Measurements from ENCODE around the gene ERN1.

The ERN1 gene

GRCh38 chr17:64083093-64083492 is 46.9 kb downstream of the ERN1 start:
- no peak overlapping the region for H3K27ac ChIP-seq (ENCODE audit: low read length)
- no peaks in the 10 kb centered on the region for H3K27me3 ChIP-seq (ENCODE audit: control insufficient read depth, insufficient read depth, low read length)
- H3K4me3 ChIP-seq (ENCODE audit: low read length): no peak overlapping the region
- no CpG with 5 or more reads among the region's 3 CpGs for WGBS (ENCODE audit: insufficient coverage, insufficient read length)
- no peaks in the 10 kb centered on the region for H3K9me3 ChIP-seq (ENCODE audit: control insufficient read depth, insufficient read depth, low read length)
- no peak for DNase-seq (ENCODE audit: low read depth, low spot score)
- 0 out of 2 replicates have a peak, but pooled peaks cover 3% of the 10 kb centered on the region for H3K4me1 ChIP-seq (ENCODE audit: control insufficient read depth, insufficient read depth, low read length)
- no peaks in the 10 kb centered on the region for H3K36me3 ChIP-seq (ENCODE audit: control insufficient read depth, insufficient read depth, low read length)

GRCh38 chr17:64081802-64082799 is 47.8 kb downstream of the ERN1 start:
- Histone ChIP-seq H3K4me1 (ENCODE audit: control insufficient read depth, insufficient read depth, low read length) (0 out of 2 replicates have a peak, but pooled peaks cover 2% of the 10 kb centered on the region), H3K27me3 (ENCODE audit: control insufficient read depth, insufficient read depth, low read length) (no peaks in the 10 kb centered on the region), H3K36me3 (ENCODE audit: control insufficient read depth, insufficient read depth, low read length) (no peaks in the 10 kb centered on the region), H3K4me3 (ENCODE audit: low read length) (no peak overlapping the region), H3K27ac (ENCODE audit: low read length) (no peak overlapping the region), H3K9me3 (ENCODE audit: control insufficient read depth, insufficient read depth, low read length) (no peaks in the 10 kb centered on the region)
- no CpG with 5 or more reads among the region's 8 CpGs for WGBS (ENCODE audit: insufficient coverage, insufficient read length)
- DNase-seq (ENCODE audit: low read depth, low spot score): no peak

- H3K27ac ChIP-seq (ENCODE audit: low read length): no peak overlapping the region
- H3K4me3 ChIP-seq (ENCODE audit: low read length): no peak overlapping the region
- H3K9me3 ChIP-seq (ENCODE audit: control insufficient read depth, insufficient read depth, low read length): no peaks in the 10 kb centered on the region
- no peaks in the 10 kb centered on the region for H3K27me3 ChIP-seq (ENCODE audit: control insufficient read depth, insufficient read depth, low read length)
- H3K4me1 ChIP-seq (ENCODE audit: control insufficient read depth, insufficient read depth, low read length): 0 out of 2 replicates have a peak, but pooled peaks cover 2% of the 10 kb centered on the region
- no CpG with 5 or more reads among the region's 3 CpGs for WGBS (ENCODE audit: insufficient coverage, insufficient read length)
- no peaks in the 10 kb centered on the region for H3K36me3 ChIP-seq (ENCODE audit: control insufficient read depth, insufficient read depth, low read length)
- DNase-seq (ENCODE audit: low read depth, low spot score): no peak
These were observed 49.7 kb downstream of the ERN1 start for GRCh38 chr17:64080174-64080618.

- Histone ChIP-seq H3K4me1 (ENCODE audit: control insufficient read depth, insufficient read depth, low read length) (no peaks in the 10 kb centered on the region), H3K27ac (ENCODE audit: low read length) (no peak overlapping the region), H3K9me3 (ENCODE audit: control insufficient read depth, insufficient read depth, low read length) (no peaks in the 10 kb centered on the region), H3K4me3 (ENCODE audit: low read length) (no peak overlapping the region), H3K36me3 (ENCODE audit: control insufficient read depth, insufficient read depth, low read length) (no peaks in the 10 kb centered on the region), H3K27me3 (ENCODE audit: control insufficient read depth, insufficient read depth, low read length) (no peaks in the 10 kb centered on the region)
- no peak for DNase-seq (ENCODE audit: low read depth, low spot score)
- no CpG with 5 or more reads among the region's 11 CpGs for WGBS (ENCODE audit: insufficient coverage, insufficient read length)
These were observed 52.6 kb downstream of the ERN1 start for GRCh38 chr17:64077379-64077778.

GRCh38 chr17:64075913-64076312 is 54.0 kb downstream of the ERN1 start:
- Histone ChIP-seq H3K36me3 (ENCODE audit: control insufficient read depth, insufficient read depth, low read length) (no peaks in the 10 kb centered on the region), H3K9me3 (ENCODE audit: control insufficient read depth, insufficient read depth, low read length) (no peaks in the 10 kb centered on the region), H3K4me1 (ENCODE audit: control insufficient read depth, insufficient read depth, low read length) (no peaks in the 10 kb centered on the region), H3K4me3 (ENCODE audit: low read length) (no peak overlapping the region), H3K27me3 (ENCODE audit: control insufficient read depth, insufficient read depth, low read length) (no peaks in the 10 kb centered on the region), H3K27ac (ENCODE audit: low read length) (no peak overlapping the region)
- no peak for DNase-seq (ENCODE audit: low read depth, low spot score)
- WGBS (ENCODE audit: insufficient coverage, insufficient read length): no CpG with 5 or more reads among the region's 3 CpGs

GRCh38 chr17:64074704-64075426 is 55.1 kb downstream of the ERN1 start:
- DNase-seq (ENCODE audit: low read depth, low spot score): no peak
- no peak overlapping the region for H3K4me3 ChIP-seq (ENCODE audit: low read length)
- no CpG with 5 or more reads among the region's 6 CpGs for WGBS (ENCODE audit: insufficient coverage, insufficient read length)
- H3K27ac ChIP-seq (ENCODE audit: low read length): no peak overlapping the region
- H3K27me3 ChIP-seq (ENCODE audit: control insufficient read depth, insufficient read depth, low read length): no peaks in the 10 kb centered on the region
- no peaks in the 10 kb centered on the region for H3K4me1 ChIP-seq (ENCODE audit: control insufficient read depth, insufficient read depth, low read length)
- no peaks in the 10 kb centered on the region for H3K9me3 ChIP-seq (ENCODE audit: control insufficient read depth, insufficient read depth, low read length)
- no peaks in the 10 kb centered on the region for H3K36me3 ChIP-seq (ENCODE audit: control insufficient read depth, insufficient read depth, low read length)

GRCh38 chr17:64073771-64074703 is 55.9 kb downstream of the ERN1 start:
- no peak for DNase-seq (ENCODE audit: low read depth, low spot score)
- Histone ChIP-seq H3K4me3 (ENCODE audit: low read length) (no peak overlapping the region), H3K36me3 (ENCODE audit: control insufficient read depth, insufficient read depth, low read length) (no peaks in the 10 kb centered on the region), H3K27me3 (ENCODE audit: control insufficient read depth, insufficient read depth, low read length) (no peaks in the 10 kb centered on the region), H3K27ac (ENCODE audit: low read length) (no peak overlapping the region), H3K4me1 (ENCODE audit: control insufficient read depth, insufficient read depth, low read length) (no peaks in the 10 kb centered on the region), H3K9me3 (ENCODE audit: control insufficient read depth, insufficient read depth, low read length) (no peaks in the 10 kb centered on the region)
- no CpG with 5 or more reads among the region's 9 CpGs for WGBS (ENCODE audit: insufficient coverage, insufficient read length)

- Histone ChIP-seq H3K9me3 (ENCODE audit: control insufficient read depth, insufficient read depth, low read length) (no peaks in the 10 kb centered on the region), H3K27ac (ENCODE audit: low read length) (no peak overlapping the region), H3K4me1 (ENCODE audit: control insufficient read depth, insufficient read depth, low read length) (no peaks in the 10 kb centered on the region), H3K27me3 (ENCODE audit: control insufficient read depth, insufficient read depth, low read length) (no peaks in the 10 kb centered on the region), H3K4me3 (ENCODE audit: low read length) (no peak overlapping the region), H3K36me3 (ENCODE audit: control insufficient read depth, insufficient read depth, low read length) (no peaks in the 10 kb centered on the region)
- DNase-seq (ENCODE audit: low read depth, low spot score): no peak
- WGBS (ENCODE audit: insufficient coverage, insufficient read length): no CpG with 5 or more reads among the region's 3 CpGs
These were observed 58.8 kb downstream of the ERN1 start for GRCh38 chr17:64071111-64071510.

GRCh38 chr17:64070213-64070612 is 59.7 kb downstream of the ERN1 start:
- Histone ChIP-seq H3K27ac (ENCODE audit: low read length) (no peak overlapping the region), H3K4me3 (ENCODE audit: low read length) (no peak overlapping the region), H3K4me1 (ENCODE audit: control insufficient read depth, insufficient read depth, low read length) (no peaks in the 10 kb centered on the region), H3K9me3 (ENCODE audit: control insufficient read depth, insufficient read depth, low read length) (no peaks in the 10 kb centered on the region), H3K27me3 (ENCODE audit: control insufficient read depth, insufficient read depth, low read length) (no peaks in the 10 kb centered on the region), H3K36me3 (ENCODE audit: control insufficient read depth, insufficient read depth, low read length) (no peaks in the 10 kb centered on the region)
- no peak for DNase-seq (ENCODE audit: low read depth, low spot score)
- no CpG with 5 or more reads among the region's 3 CpGs for WGBS (ENCODE audit: insufficient coverage, insufficient read length)

GRCh38 chr17:64069143-64069542 is 60.8 kb downstream of the ERN1 start:
- Histone ChIP-seq H3K27me3 (ENCODE audit: control insufficient read depth, insufficient read depth, low read length) (no peaks in the 10 kb centered on the region), H3K27ac (ENCODE audit: low read length) (no peak overlapping the region), H3K4me1 (ENCODE audit: control insufficient read depth, insufficient read depth, low read length) (no peaks in the 10 kb centered on the region), H3K4me3 (ENCODE audit: low read length) (no peak overlapping the region), H3K36me3 (ENCODE audit: control insufficient read depth, insufficient read depth, low read length) (no peaks in the 10 kb centered on the region), H3K9me3 (ENCODE audit: control insufficient read depth, insufficient read depth, low read length) (no peaks in the 10 kb centered on the region)
- DNase-seq (ENCODE audit: low read depth, low spot score): no peak
- WGBS (ENCODE audit: insufficient coverage, insufficient read length): no CpG with 5 or more reads among the region's 1 CpG
